ENCODE data around the gene C6orf132.

- TF ChIP-seq CTCF (IDR thresholded peaks at IDR 0.05) = no peak
- TF ChIP-seq POLR2A (IDR thresholded peaks at IDR 0.05) = no peak
Measured at GRCh38 chr6:42095776-42096541, 46.5 kb downstream of the C6orf132 start.
